Uterus (tissue), 2 donors: ENCODE data around the gene LYAR.

Experiments
- POLR2A ChIP-seq, 2 donors: fragments of 450-650 bp; IDR thresholded peaks; one replicate each; pipeline ENCODE4 v1.6.1; 2016; ENCODE audit warnings: antibody characterized with exemption in 2 of 2, mild to moderate bottlenecking in 1 of 2, moderate library complexity in 1 of 2
- TF ChIP-seq, protein P1 (sequence below), 4 experiments: fragments of 200-600 bp in 2 of 4; fragments of 450-650 bp in 2 of 4; sonication (generic) in 2 of 4; IDR thresholded peaks; one replicate each; pipeline ENCODE4 v1.5.1; 2016 to 2019; ENCODE audit warnings: antibody characterized with exemption in 4 of 4, mild to moderate bottlenecking in 2 of 4, moderate library complexity in 1 of 4

GRCh38 chr4:4338210-4339001, 48.5 kb upstream of the LYAR start:
- no peak for TF ChIP-seq POLR2A (IDR thresholded peaks at IDR 0.05)
- TF ChIP-seq, protein P1, sequence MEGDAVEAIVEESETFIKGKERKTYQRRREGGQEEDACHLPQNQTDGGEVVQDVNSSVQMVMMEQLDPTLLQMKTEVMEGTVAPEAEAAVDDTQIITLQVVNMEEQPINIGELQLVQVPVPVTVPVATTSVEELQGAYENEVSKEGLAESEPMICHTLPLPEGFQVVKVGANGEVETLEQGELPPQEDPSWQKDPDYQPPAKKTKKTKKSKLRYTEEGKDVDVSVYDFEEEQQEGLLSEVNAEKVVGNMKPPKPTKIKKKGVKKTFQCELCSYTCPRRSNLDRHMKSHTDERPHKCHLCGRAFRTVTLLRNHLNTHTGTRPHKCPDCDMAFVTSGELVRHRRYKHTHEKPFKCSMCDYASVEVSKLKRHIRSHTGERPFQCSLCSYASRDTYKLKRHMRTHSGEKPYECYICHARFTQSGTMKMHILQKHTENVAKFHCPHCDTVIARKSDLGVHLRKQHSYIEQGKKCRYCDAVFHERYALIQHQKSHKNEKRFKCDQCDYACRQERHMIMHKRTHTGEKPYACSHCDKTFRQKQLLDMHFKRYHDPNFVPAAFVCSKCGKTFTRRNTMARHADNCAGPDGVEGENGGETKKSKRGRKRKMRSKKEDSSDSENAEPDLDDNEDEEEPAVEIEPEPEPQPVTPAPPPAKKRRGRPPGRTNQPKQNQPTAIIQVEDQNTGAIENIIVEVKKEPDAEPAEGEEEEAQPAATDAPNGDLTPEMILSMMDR (IDR thresholded peaks at IDR 0.05) = no peak
